ENCODE results near the gene SUSD3.
"Not testable (repeated sequence)": the region's sequence is repeated elsewhere in the genome, so short reads cannot be mapped to it uniquely, and the experiment has no call there.

SUSD3 gene

DNA sequence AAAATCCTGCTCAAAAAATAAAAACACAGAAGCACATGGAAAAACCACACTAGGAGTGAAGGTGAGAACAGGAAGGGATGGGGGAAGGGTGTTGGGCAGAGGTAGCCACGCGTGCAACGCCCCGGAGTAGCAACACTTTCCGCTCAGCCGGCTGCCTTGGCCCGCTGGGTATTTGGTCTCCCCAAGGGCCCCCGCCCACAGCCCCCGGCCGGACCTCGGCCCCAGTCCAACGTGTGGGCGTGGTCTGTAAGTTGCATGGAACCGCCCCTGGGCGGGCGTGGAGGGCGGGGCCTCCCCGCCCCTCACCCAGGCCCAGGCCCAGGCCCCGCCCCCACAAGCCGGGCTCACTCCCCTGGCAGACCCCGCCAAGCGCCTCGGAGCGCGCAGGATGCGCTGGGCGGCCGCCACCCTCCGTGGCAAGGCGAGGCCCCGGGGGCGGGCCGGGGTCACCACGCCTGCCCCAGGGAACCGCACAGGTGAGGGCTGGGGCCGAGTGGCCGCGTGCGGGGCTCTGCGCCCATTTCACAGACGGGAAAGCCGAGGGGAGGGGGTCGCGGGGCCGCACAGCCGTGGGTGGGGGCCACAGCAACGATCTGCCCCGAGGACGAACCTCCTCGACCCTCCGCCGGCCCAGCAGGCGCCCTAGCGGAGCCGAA lies at the start of gene SUSD3:
Gene SUSD3, plus strand, starts transcription at position 347 of the 656 bp plus-strand sequence. Its CDS starts 42 bp downstream, at position 389.
- no peak for TF ChIP-seq ZNF274 (IDR thresholded peaks at IDR 0.05; ENCODE audit: low read depth, low read length)
- H3K4me3 ChIP-seq (ENCODE audit: low read length), result peak within 1 kb of the TSS; percentile 64; the same call in 1 of the 2 replicates

DNA sequence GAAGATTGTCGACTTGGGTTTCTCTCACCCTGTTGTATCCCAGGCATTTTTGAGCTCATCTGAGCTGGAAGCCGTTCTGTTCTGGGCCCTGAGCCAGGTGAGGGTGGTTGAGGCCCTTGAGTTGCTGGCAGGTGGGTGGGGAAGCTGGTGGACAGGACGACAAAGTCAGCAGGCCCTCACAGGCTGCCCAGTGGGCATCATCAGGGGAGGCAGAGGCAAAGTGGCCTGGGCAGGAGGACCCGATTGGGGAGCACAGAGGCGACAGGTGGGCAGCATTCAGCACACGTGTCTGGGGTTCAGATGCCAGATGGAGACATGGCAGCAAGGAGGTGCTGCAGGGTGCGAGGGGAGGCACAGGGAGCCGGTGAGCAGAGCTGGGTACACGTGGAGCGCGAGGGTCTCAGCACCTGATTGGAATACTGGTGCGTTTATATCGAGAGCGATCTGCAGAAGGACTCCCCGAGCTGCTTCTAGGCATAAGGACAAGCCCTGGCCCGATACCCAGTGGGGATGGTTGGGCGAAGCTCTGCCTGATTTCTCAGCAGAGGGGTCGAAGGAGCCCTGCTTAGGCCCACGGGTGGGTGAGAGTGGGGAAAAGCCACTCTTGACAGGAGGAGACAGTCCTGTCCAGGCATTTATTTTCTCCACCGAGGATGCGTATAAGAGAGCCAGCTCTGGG lies 49.0 kb upstream of the SUSD3 start:
- H3K4me3 ChIP-seq (ENCODE audit: low read length), result no peak overlapping the region
- TF ChIP-seq ZNF274 (IDR thresholded peaks at IDR 0.05; ENCODE audit: low read depth, low read length), result no peak

DNA sequence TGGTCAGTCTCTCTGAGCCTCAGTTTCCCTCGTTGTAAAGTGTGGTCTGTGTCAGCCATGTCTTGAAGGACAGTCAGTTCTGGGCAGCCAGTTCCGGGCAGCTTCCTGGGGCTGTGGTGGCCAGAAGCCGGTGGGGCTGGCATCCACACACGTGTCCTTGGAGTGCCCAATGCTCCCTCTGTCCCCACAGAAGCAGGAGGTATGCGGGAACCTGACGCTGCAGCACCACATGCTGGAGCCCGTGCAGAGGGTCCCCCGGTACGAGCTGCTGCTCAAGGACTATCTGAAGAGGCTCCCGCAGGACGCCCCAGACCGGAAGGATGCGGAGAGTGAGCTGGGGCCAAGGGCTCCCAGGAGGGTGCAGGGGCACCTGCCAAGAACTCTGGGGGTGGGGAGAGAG lies 48.4 kb upstream of the SUSD3 start:
- TF ChIP-seq ZNF274 (IDR thresholded peaks at IDR 0.05; ENCODE audit: low read depth, low read length), result no peak
- H3K4me3 ChIP-seq (ENCODE audit: low read length), result no peak overlapping the region

DNA sequence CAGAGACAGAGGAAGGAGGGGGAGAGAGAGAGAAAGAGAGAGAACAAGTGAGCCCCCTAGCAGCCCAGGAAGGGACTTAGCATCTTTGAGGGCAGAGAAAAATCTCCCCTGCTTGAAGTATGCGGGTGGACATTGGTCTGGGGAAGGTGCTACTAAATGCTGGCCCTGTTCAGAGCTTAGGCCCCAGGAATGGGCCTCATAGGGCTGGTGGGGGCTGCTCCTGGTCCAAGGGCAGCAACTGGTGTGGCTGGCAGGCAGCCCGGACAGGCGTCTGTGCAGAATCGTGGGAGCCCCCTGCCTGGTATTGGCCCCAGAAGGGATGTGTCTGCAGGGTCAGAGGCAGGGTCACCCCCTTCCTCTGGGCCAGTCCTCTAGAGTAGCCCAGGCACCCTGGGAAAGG lies 47.8 kb upstream of the SUSD3 start:
- no peak for TF ChIP-seq ZNF274 (IDR thresholded peaks at IDR 0.05; ENCODE audit: low read depth, low read length)
- no peak overlapping the region for H3K4me3 ChIP-seq (ENCODE audit: low read length)

DNA sequence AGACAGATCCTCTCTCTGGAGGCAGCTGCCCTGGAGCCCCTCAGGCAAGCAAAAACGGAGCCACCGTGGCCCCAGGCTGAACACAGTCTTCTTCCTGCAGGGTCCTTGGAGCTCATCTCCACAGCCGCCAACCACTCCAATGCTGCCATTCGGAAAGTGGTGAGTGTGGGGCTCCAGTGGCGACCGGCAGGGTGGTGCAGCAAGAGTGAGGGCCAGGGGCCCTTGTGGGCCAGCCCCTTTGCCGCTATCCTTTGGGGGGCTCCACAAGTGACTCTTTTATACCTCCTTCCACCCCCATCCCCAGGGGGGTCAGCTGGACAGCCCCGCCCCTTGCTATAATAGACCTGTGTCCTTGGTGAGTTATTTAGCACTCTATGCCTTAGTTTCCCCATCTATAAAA lies 47.4 kb upstream of the SUSD3 start:
- TF ChIP-seq ZNF274 (IDR thresholded peaks at IDR 0.05; ENCODE audit: low read depth, low read length), result no peak

DNA sequence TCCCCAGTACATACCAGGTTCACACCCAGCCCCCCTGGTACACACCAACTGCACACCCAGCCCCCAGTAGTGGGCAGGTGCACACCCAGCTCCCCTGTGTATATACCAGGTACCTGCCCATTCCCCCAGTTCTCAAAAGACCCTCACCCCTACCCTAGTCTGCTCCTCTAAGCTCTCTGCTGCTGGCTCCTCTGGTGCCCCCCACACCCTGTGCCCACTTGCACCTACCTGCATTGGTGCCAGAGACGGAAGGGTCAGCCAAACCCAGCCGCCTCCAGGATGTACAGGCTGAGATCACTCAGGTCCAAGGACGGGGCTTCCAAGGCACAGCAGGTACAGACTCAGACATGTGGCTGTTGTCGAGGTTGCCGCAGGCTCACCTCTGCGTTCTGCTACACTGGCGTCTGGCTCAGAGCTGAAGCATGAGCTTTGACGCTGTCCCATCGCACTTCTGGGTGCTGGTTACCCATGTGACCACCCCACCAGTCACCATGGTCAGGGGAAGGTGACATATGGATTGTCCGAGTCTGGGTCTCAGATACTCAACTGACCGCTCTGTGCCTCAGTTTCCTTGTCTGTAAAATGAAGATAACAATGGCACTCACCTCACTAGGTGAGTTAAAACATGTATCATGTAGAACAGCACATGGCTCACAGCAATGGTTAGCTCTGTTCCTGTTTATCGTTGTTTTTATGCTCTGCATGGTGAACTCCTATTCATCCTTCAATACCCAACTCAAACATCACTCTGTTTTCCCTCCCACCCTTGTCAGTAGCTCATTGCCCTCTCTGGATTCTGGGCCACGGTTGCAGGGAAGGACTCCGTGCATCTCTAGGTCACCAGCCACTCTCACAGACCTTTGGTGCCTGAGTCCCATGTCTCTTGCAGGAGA lies 45.3 kb upstream of the SUSD3 start:
- no peak for TF ChIP-seq ZNF274 (IDR thresholded peaks at IDR 0.05; ENCODE audit: low read depth, low read length)
- no peak overlapping the region for H3K4me3 ChIP-seq (ENCODE audit: low read length)

More for the DNA sequence above, 47.4 kb upstream of the SUSD3 start:
- no peak overlapping the region for H3K4me3 ChIP-seq (ENCODE audit: low read length)

DNA sequence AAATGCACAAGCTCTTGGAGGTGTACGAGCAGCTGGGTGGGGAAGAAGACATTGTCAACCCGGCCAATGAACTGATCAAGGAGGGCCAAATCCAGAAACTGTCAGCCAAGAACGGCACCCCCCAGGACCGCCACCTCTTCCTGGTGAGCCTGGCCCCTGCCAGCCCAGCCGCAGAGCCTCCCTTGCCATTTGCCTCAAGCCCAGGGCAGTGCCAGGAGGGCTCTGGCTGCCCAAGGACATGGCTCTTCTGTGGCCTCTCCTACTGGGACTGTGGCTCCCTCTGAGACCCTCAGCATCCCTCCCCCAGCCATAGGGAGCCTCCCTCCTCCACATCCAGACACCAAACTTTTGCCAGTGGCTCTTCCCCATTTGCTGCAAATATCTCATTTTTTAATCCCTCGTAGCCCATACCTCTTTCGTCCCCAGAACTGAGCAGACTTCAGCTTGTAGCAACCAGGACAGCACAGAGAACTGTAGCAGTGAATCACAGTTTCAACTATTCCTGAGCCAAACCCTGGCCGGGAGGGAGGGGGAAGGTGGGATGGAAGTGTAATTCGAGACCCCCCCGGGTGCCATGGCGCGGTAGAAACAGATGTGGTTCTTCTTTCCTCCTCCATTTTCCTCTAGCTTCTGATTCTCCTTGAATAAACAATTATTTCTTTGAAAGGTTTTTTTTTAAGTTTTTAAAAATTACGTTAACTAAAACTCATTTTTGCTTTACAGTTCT lies 44.5 kb upstream of the SUSD3 start:
- no peak overlapping the region for H3K4me3 ChIP-seq (ENCODE audit: low read length)
- no peak for TF ChIP-seq ZNF274 (IDR thresholded peaks at IDR 0.05; ENCODE audit: low read depth, low read length)

DNA sequence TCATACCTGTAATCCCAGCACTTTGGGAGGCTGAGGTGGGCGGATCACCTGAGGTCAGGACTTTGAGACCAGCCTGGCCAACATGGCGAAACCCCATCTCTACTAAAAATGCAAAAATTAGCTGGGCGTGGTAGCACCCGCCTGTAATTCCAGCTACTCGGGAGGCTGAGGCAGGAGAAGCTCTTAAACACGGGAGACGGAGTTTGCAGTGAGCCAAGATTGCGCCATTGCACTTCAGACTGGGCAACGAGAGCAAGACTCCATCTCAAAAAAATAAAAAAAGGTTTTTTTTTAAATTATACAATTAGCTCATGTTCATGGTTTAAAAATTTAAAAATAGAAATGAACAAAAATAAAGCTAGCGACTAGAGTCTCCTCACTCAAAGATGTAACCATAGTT lies 43.3 kb upstream of the SUSD3 start:
- not testable (repeated sequence) for H3K4me3 ChIP-seq (ENCODE audit: low read length)

DNA sequence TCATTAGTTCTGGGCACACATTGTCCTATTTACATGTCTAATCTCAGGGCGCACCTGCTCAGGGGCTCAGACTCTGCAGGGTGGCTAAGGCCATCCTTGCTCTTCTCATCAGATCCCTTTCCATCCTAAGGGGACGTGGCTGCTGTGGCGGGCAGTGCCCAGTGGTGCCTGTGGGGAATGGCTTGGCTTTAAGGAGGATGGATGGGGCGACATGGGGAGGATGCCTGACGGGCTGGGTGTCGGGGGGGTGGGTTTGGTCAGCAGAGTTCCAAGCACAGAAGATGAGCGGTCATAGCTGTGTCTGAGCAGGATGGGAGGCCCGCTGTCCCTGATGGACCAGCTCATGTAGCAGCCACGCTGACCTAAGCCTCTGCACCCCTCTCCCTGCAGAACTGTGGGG lies 40.9 kb upstream of the SUSD3 start:
- TF ChIP-seq ZNF274 (IDR thresholded peaks at IDR 0.05; ENCODE audit: low read depth, low read length), result no peak

DNA sequence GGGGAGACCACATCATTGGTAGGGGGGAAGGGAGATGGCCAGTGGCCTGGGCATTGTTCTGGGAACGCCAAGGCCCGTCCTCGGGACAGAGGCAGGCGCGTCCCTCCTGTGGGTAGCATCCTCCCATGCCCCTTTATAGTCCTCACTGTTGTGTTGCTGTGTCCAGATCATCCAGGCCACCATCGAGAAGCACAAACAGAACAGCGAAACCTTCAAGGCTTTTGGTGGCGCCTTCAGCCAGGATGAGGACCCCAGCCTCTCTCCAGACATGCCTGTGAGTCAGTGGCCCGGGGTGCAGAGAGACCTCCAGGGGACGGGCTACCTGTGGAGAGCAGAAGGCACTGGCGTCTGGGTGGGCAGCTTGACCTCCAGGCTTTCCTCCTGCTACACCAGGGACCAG lies 38.4 kb upstream of the SUSD3 start:
- no peak for TF ChIP-seq ZNF274 (IDR thresholded peaks at IDR 0.05; ENCODE audit: low read depth, low read length)

More for the DNA sequence above, 40.9 kb upstream of the SUSD3 start:
- no peak overlapping the region for H3K4me3 ChIP-seq (ENCODE audit: low read length)

DNA sequence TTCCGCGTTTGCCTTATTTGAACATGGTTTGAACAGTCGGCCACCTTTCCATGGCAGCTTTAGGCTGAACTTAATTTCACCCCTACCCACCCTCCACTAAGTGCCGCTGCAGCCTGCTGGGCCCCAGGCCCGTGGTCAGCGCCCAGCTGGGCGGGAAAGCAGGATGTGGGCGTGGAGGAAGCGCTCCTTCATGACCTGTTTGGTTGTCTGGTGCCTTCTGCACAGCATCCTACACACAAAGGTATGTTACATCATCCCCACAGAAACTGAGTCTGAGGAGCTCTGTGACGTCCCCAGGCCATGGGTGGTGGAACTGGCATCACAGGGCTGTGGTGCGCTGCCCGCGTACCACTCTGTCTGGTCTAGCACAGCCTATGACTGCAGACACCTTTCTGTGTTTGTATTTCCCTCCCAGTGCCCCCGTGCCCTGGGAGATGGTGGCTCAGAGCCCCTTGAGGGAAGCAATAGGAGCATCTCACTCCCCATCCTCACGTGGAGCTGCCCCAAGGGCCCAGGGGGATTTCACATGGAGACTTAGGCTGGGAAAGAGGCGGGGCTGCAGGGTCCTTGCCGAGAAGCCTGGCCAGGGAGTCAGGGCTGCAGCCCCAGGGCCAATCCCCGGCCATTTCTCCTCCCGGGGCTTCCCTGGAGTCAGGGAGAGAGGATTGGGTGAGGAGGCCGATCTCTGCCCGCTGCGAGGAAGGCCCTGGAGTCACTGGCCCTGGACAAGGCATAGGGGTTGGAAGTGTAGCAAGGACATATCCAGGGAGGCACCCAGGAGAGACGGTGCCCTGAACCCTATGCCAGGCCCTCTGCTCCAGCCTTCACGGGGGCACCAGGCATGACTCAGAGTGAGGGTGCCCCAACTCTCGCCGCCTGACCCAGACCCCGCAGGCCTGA lies 37.5 kb upstream of the SUSD3 start:
- no peak for TF ChIP-seq ZNF274 (IDR thresholded peaks at IDR 0.05; ENCODE audit: low read depth, low read length)
- H3K4me3 ChIP-seq (ENCODE audit: low read length), result no peak overlapping the region

More for the DNA sequence above, 38.4 kb upstream of the SUSD3 start:
- no peak overlapping the region for H3K4me3 ChIP-seq (ENCODE audit: low read length)

DNA sequence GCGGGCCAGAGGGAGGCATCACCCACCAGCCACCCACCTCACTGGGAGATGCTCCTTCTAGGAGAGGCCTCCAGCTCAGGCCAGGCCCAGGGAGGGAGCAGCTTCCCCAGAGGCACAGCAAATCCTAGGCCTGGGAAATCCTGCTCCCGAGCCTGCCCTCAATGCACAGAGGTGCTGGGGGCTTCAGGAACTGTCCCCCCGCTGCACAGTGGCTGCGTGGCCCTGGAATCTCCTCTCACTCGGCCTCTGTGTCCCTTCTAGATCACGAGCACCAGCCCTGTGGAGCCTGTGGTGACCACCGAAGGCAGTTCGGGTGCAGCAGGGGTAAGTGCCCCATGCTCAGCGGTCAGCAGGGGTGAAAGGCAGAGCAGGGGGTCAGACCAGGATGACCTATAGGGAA lies 36.4 kb upstream of the SUSD3 start:
- no peak overlapping the region for H3K4me3 ChIP-seq (ENCODE audit: low read length)
- TF ChIP-seq ZNF274 (IDR thresholded peaks at IDR 0.05; ENCODE audit: low read depth, low read length), result no peak

Data from GM08714 (cell line).